Lung (tissue), 12 donors: ENCODE data around the gene GRIK2. TPM values are rescaled to one million over a fixed set of nuclear protein-coding genes. Genes with fewer than 3 reads are reported as not detected.

Experiments
- ATAC-seq: fragments of 200-7000 bp; cut with Tn5 transposase; one replicate; pipeline ENCODE4 v1.9.1; 2020; ENCODE audit warnings: moderate number of reproducible peaks; ENCODE audit not compliant: insufficient read depth, low FRiP score
- DNase-seq, 3 donors: peaks; one replicate each; pipeline ENCODE4 v3.0.0-alpha.2; 2013 to 2017
- H3K27ac ChIP-seq, 2 donors: one replicate each; pipeline ENCODE4 v1.5.1; 2013; ENCODE audit warnings: mild to moderate bottlenecking in 2 of 2, moderate library complexity in 2 of 2, control low read depth in 1 of 2, inconsistent platforms in 1 of 2, low read depth in 1 of 2, low read length in 1 of 2
- H3K27me3 ChIP-seq, 3 donors: one replicate each; pipeline ENCODE4 v1.5.1; 2013; ENCODE audit warnings: low read length in 2 of 3; ENCODE audit not compliant: control insufficient read depth in 3 of 3, insufficient read depth in 3 of 3
- H3K36me3 ChIP-seq, 4 donors: one replicate each; pipeline ENCODE4 v1.5.1; 2013; ENCODE audit warnings: low read length in 4 of 4, mild to moderate bottlenecking in 1 of 4, moderate library complexity in 1 of 4; ENCODE audit not compliant: control insufficient read depth in 4 of 4, insufficient read depth in 4 of 4
- H3K4me1 ChIP-seq, 5 donors: one replicate each; pipeline ENCODE4 v1.5.1; 2013; ENCODE audit warnings: low read length in 5 of 5, mild to moderate bottlenecking in 2 of 5, moderate library complexity in 1 of 5; ENCODE audit not compliant: control insufficient read depth in 5 of 5, insufficient read depth in 5 of 5
- H3K4me3 ChIP-seq: one replicate; pipeline ENCODE4 v1.5.1; 2013; ENCODE audit warnings: mild to moderate bottlenecking, control low read depth, moderate library complexity
- H3K9ac ChIP-seq, 2 donors: one replicate each; pipeline ENCODE4 v1.5.1; 2013; ENCODE audit warnings: low read length in 2 of 2, control low read depth in 1 of 2; ENCODE audit not compliant: insufficient read depth in 1 of 2
- H3K9me3 ChIP-seq, 4 donors: one replicate each; pipeline ENCODE4 v1.5.1; 2013; ENCODE audit warnings: low read length in 3 of 4, mild to moderate bottlenecking in 1 of 4, moderate library complexity in 1 of 4; ENCODE audit not compliant: control insufficient read depth in 4 of 4, insufficient read depth in 3 of 4
- WGBS, 2 donors: extraction: QIAGEN DNeasy Blood & Tissue Kit; methylation state at CpG; one replicate each; pipeline ENCODE4 v1.1.7; 2013; 5-methylcytosine and 5-hydroxymethylcytosine counted together
- polyA plus RNA-seq, 2 donors: library from polyadenylated mRNA; stranded (reverse); fragments of 200-250 nt; gene quantifications; one replicate each; pipeline ENCODE4 v1.2.1, GENCODE V29; 2013
- total RNA-seq, 2 donors: library from RNA; depleted of rRNA in 1 of 2; stranded (reverse); fragments of >200 nt in 1 of 2; gene quantifications; one replicate each; pipeline ENCODE4 v1.2.1, GENCODE V29; 2014 to 2021
- TF ChIP-seq, protein P1 (sequence below): IDR thresholded peaks from 2 replicates; pipeline ENCODE4 v1.5.1; 2012; ENCODE audit warnings: mild to moderate bottlenecking; ENCODE audit errors: control extremely low read depth, extremely low read depth
- donor health status: control.
- donor health status: control.
- donor health status: Bipolar disorder and iron deficiency.
- donor health status: healthy.
- donor health status: DM: yes; HTN: yes; CAD: no.

Gene GRIK2
- total and polyA plus RNA-seq, 4 donors: 0.09 to 5.1 (median 0.67) TPM

DNA sequence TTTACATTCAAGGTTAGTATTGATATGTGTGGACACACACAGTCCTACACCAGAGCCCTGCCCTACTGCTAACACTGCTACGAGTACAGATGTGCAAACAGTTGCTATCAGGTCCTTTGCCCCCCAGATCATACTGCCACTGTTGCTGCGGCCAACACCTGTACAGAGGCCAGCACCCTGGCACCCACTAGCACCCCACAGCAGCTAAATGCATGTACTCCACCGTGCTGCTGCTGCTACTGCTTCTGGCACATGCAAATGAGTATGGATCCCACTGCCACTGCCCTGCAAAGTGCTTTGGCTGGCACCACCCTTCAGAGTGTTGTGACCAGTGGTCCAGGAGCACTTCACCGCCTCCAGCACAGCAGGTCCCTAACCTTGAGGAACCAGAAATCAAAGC is 621.9 kb downstream of the GRIK2 start:
- ATAC-seq (no peak), DNase-seq (no peak)
- no peak overlapping the region for H3K9ac ChIP-seq
- TF ChIP-seq, protein P1, sequence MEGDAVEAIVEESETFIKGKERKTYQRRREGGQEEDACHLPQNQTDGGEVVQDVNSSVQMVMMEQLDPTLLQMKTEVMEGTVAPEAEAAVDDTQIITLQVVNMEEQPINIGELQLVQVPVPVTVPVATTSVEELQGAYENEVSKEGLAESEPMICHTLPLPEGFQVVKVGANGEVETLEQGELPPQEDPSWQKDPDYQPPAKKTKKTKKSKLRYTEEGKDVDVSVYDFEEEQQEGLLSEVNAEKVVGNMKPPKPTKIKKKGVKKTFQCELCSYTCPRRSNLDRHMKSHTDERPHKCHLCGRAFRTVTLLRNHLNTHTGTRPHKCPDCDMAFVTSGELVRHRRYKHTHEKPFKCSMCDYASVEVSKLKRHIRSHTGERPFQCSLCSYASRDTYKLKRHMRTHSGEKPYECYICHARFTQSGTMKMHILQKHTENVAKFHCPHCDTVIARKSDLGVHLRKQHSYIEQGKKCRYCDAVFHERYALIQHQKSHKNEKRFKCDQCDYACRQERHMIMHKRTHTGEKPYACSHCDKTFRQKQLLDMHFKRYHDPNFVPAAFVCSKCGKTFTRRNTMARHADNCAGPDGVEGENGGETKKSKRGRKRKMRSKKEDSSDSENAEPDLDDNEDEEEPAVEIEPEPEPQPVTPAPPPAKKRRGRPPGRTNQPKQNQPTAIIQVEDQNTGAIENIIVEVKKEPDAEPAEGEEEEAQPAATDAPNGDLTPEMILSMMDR: no peak
- no peaks in the 10 kb centered on the region for H3K27me3 ChIP-seq
- no peak overlapping the region for H3K27ac ChIP-seq
- H3K36me3 ChIP-seq: no peaks in the 10 kb centered on the region
- H3K4me3 ChIP-seq: no peak overlapping the region
- H3K9me3 ChIP-seq: peaks cover 0 to 4% (median 0%) of the 10 kb centered on the region in 4 donors
- H3K4me1 ChIP-seq: no peaks in the 10 kb centered on the region
- WGBS, 2 donors: 74 to 81% methylated on average over 4 of the region's 4 CpGs

DNA sequence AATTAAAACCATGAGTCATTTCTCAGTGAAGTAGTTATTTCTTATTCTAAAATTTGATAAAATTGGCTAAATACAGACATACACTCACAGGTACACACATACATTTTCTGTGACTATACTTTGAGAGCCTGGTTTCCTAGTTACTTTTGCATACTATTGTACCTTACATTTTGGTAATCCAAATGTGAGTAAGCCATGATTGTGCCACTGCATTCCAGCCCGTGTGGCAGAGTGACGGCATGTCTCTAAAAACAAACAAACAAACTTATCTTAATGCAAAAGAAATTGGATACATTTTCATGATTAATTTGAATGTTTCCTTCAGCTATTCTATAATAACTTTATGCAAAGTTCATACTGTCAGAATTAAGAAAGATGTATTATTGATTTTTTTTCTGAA is 628.8 kb downstream of the GRIK2 start:
- DNase-seq: no peak
- WGBS, 2 donors: 70 to 77% methylated on average over 2 of the region's 2 CpGs
- no peak for ATAC-seq
- no peaks in the 10 kb centered on the region for H3K36me3 ChIP-seq
- H3K9me3 ChIP-seq: no peaks in the 10 kb centered on the region
- H3K4me1 ChIP-seq: no peaks in the 10 kb centered on the region
- H3K27ac ChIP-seq: no peak overlapping the region
- H3K9ac ChIP-seq: no peak overlapping the region
- no peak overlapping the region for H3K4me3 ChIP-seq
- no peaks in the 10 kb centered on the region for H3K27me3 ChIP-seq
- TF ChIP-seq, protein P1: no peak

DNA sequence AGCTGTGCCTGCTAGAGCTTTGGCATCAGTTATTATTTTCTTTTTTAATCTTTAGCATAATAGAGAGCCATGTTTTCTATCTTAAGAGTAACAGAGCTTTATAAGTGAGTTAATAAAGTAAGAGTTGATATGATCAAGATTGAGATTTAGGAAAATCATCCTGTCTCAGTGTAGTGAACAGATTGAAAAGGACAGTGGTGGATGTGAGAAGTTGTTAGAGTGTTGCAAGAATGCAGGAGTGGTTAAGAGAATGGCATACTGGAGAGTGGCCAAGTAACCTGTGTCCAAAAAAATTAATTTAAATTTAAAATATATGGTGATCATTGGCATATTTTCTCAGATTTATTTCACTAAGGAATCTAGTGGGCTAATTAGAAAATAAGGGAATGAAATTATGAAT is 629.3 kb downstream of the GRIK2 start:
- TF ChIP-seq, protein P1: no peak
- H3K9me3 ChIP-seq: no peaks in the 10 kb centered on the region
- H3K27ac ChIP-seq: no peak overlapping the region
- H3K27me3 ChIP-seq: no peaks in the 10 kb centered on the region
- DNase-seq (no peak), ATAC-seq (no peak)
- H3K36me3 ChIP-seq: no peaks in the 10 kb centered on the region
- H3K9ac ChIP-seq: no peak overlapping the region
- no peaks in the 10 kb centered on the region for H3K4me1 ChIP-seq
- H3K4me3 ChIP-seq: no peak overlapping the region

DNA sequence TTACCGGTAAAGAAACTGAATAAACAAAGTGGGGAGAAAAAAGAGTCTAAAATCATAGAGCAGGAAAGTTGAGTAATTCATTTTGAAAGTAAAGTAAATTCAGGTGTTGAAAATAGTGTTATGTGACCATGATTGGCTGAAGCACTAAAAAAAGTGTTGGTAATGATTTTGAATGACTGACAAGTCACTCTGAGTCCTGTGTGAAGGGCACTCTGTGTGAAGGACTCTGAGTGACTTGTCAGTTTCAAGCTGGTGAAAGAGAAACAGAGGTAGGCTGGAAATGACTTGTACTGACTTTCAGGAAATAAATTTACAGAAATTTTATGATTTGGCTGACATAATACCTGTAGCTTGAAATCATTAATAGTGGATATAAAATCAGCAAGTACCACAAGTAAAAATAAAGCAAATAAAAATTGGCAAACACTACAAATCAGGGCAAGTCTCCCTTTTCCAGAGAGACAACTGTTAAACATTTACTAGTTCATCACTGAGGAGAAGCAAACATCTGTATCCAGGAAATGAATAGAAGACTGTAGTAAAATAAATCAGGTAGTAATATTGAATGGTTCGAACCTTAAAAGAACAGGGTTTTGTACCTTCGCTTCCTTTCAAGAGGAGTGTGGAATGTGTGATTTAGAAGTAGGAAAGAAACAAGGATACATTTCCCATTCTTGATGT is 630.6 kb downstream of the GRIK2 start:
- no peaks in the 10 kb centered on the region for H3K9me3 ChIP-seq
- DNase-seq (peak in 2 of 3 donors; percentile 15 to 44), ATAC-seq (peak; percentile 41)
- H3K36me3 ChIP-seq: no peaks in the 10 kb centered on the region
- H3K4me1 ChIP-seq: no peaks in the 10 kb centered on the region
- no peak overlapping the region for H3K27ac ChIP-seq
- WGBS, 2 donors: 67 to 85% methylated on average over 3 of the region's 3 CpGs
- TF ChIP-seq, protein P1: no peak
- H3K4me3 ChIP-seq: no peak overlapping the region
- H3K9ac ChIP-seq: no peak overlapping the region
- no peaks in the 10 kb centered on the region for H3K27me3 ChIP-seq
